Neural cell (in vitro differentiated cells): ENCODE data around the gene CNTNAP2. TPM values are rescaled to one million over a fixed set of nuclear protein-coding genes. Genes with fewer than 3 reads are reported as not detected.

ENCODE experiments used
- H2AFZ ChIP-seq: fragments of 200-600, 300-800 bp; sonication (generic), shearing (Covaris generic); 2 replicates; pipeline ENCODE4 v1.6.0; 2014; ENCODE audit warnings: low read depth, mild to moderate bottlenecking, antibody characterized with exemption, low read length, moderate library complexity
- H3F3A ChIP-seq: fragments of 200-600 bp; shearing (Covaris generic); 2 replicates; pipeline ENCODE4 v1.6.1; 2016; ENCODE audit warnings: mild to moderate bottlenecking, moderate library complexity, mixed read lengths, antibody characterized with exemption, low read length; ENCODE audit not compliant: insufficient read depth, poor library complexity, severe bottlenecking
- H3K27ac ChIP-seq: fragments of 200-600, 300-800 bp; sonication (generic), shearing (Covaris generic); 2 replicates; pipeline ENCODE4 v1.5.1; 2014; ENCODE audit warnings: mild to moderate bottlenecking, low read length, moderate library complexity
- H3K27me3 ChIP-seq: fragments of 300-800, 200-600 bp; sonication (generic), shearing (Covaris generic); 2 replicates; pipeline ENCODE4 v1.6.0; 2014; ENCODE audit warnings: mild to moderate bottlenecking, low read depth, low read length, moderate library complexity; ENCODE audit not compliant: insufficient read depth
- H3K36me3 ChIP-seq: fragments of 300-800, 200-600 bp; sonication (generic), shearing (Covaris generic); 2 replicates; pipeline ENCODE4 v1.5.1; 2014; ENCODE audit warnings: mild to moderate bottlenecking, antibody characterized with exemption, low read length, moderate library complexity; ENCODE audit not compliant: insufficient read depth
- H3K4me2 ChIP-seq: fragments of 300-800, 200-600 bp; sonication (generic), shearing (Covaris generic); 2 replicates; pipeline ENCODE4 v1.6.0; 2014; ENCODE audit warnings: mild to moderate bottlenecking, low read length
- H3K4me3 ChIP-seq: fragments of 300-800, 200-600 bp; sonication (generic), shearing (Covaris generic); 2 replicates; pipeline ENCODE4 v1.5.1; 2014; ENCODE audit warnings: mild to moderate bottlenecking, low read length, moderate library complexity
- H3K79me2 ChIP-seq: fragments of 200-600 bp; shearing (Covaris generic); replicated peaks from 2 replicates; pipeline ENCODE4 v1.6.0; 2014; ENCODE audit warnings: mild to moderate bottlenecking, low read length, moderate library complexity; ENCODE audit not compliant: insufficient read depth
- H3K9ac ChIP-seq: fragments of 300-800, 200-600 bp; sonication (generic), shearing (Covaris generic); 2 replicates; pipeline ENCODE4 v1.6.1; 2016; ENCODE audit warnings: mild to moderate bottlenecking, low read length, mixed read lengths
- H3K9me2 ChIP-seq: fragments of 200-600 bp; shearing (Covaris generic); 2 replicates; pipeline ENCODE4 v1.6.1; 2016; ENCODE audit warnings: mild to moderate bottlenecking, low read length, mixed read lengths; ENCODE audit not compliant: insufficient read depth
- H3K9me3 ChIP-seq: fragments of 200-600, 300-800 bp; sonication (generic), shearing (Covaris generic); 2 replicates; pipeline ENCODE4 v1.6.1; 2016; ENCODE audit warnings: mild to moderate bottlenecking, mixed run types, low read length, moderate library complexity, mixed read lengths
- H4K20me1 ChIP-seq: fragments of 200-600 bp; shearing (Covaris generic); 2 replicates; pipeline ENCODE4 v1.6.1; 2016; ENCODE audit warnings: mild to moderate bottlenecking, mixed run types; ENCODE audit not compliant: insufficient read depth
- CTCF ChIP-seq: fragments of 450-650 bp; IDR thresholded peaks from 2 replicates; pipeline ENCODE4 v1.5.1; 2014; ENCODE audit warnings: antibody characterized with exemption, mild to moderate bottlenecking, moderate library complexity; ENCODE audit not compliant: poor library complexity, severe bottlenecking
- EP300 ChIP-seq: fragments of 450-650 bp; conservative IDR thresholded peaks from 2 replicates; pipeline ENCODE4 v1.6.1; 2014; ENCODE audit warnings: antibody characterized with exemption, mild to moderate bottlenecking, moderate library complexity; ENCODE audit not compliant: poor library complexity, severe bottlenecking
- EZH2 ChIP-seq: fragments of 200-600, 300-800 bp; shearing (Covaris generic), sonication (generic); IDR thresholded peaks from 2 replicates; pipeline ENCODE4 v1.6.1; 2014; ENCODE audit warnings: antibody characterized with exemption, low read length, borderline replicate concordance, mild to moderate bottlenecking; ENCODE audit not compliant: insufficient read depth, poor library complexity, severe bottlenecking
- POLR2AphosphoS5 ChIP-seq: IDR thresholded peaks from 2 replicates; pipeline ENCODE4 v1.6.1; 2012
- RAD21 ChIP-seq: fragments of 450-650 bp; conservative IDR thresholded peaks from 2 replicates; pipeline ENCODE4 v1.6.1; 2014; ENCODE audit warnings: antibody characterized with exemption, mild to moderate bottlenecking, moderate library complexity
- REST ChIP-seq: IDR thresholded peaks from 2 replicates; pipeline ENCODE4 v1.6.1; 2012; ENCODE audit warnings: borderline replicate concordance
- SMC3 ChIP-seq: fragments of 450-650 bp; conservative IDR thresholded peaks from 2 replicates; pipeline ENCODE4 v1.6.1; 2014; ENCODE audit warnings: antibody characterized with exemption, mild to moderate bottlenecking, moderate library complexity; ENCODE audit not compliant: poor library complexity
- TAF1 ChIP-seq: IDR thresholded peaks from 2 replicates; pipeline ENCODE4 v1.6.1; 2012; ENCODE audit warnings: low read depth
- polyA plus RNA-seq: library from polyadenylated mRNA; depleted of rRNA; stranded (reverse); fragments of >200 nt; gene quantifications from 2 replicates; pipeline ENCODE4 v1.2.3, GENCODE V29; 2014

The CNTNAP2 gene
- polyA plus RNA-seq, 1 donor from 2014 or later: 276 TPM

GRCh38 chr7:147428075-147428474 lies 1311.5 kb downstream of the CNTNAP2 start:
- Histone ChIP-seq H3K9ac (no peak overlapping the region), H3K27ac (no peak overlapping the region), H3F3A (no peaks in the 10 kb centered on the region), H3K79me2 (no peaks in the 10 kb centered on the region), H2AFZ (no peak overlapping the region), H3K4me3 (no peak overlapping the region), H3K4me2 (no peak overlapping the region), H3K27me3 (no peaks in the 10 kb centered on the region), H3K9me3 (no peaks in the 10 kb centered on the region), H4K20me1 (no peaks in the 10 kb centered on the region), H3K9me2 (no peaks in the 10 kb centered on the region), H3K36me3 (no peaks in the 10 kb centered on the region)
- TF ChIP-seq SMC3 (no peak), REST (no peak), CTCF (no peak), POLR2AphosphoS5 (no peak), EZH2 (no peak), TAF1 (no peak), EP300 (no peak)

- TF ChIP-seq TAF1 (no peak), POLR2AphosphoS5 (no peak), RAD21 (no peak)
- no peaks in the 10 kb centered on the region for H4K20me1 ChIP-seq
These were observed 1313.4 kb downstream of the CNTNAP2 start for GRCh38 chr7:147429961-147430360.

GRCh38 chr7:147432079-147432478 lies 1315.5 kb downstream of the CNTNAP2 start:
- Histone ChIP-seq H2AFZ (no peak overlapping the region), H3K4me3 (no peak overlapping the region), H4K20me1 (no peaks in the 10 kb centered on the region), H3K27ac (no peak overlapping the region), H3K79me2 (no peaks in the 10 kb centered on the region), H3K9me3 (no peaks in the 10 kb centered on the region), H3K9ac (no peak overlapping the region), H3F3A (no peaks in the 10 kb centered on the region), H3K27me3 (no peaks in the 10 kb centered on the region), H3K4me2 (no peak overlapping the region), H3K9me2 (no peaks in the 10 kb centered on the region), H3K36me3 (no peaks in the 10 kb centered on the region)
- TF ChIP-seq SMC3 (peak; percentile 72), TAF1 (no peak), CTCF (peak; percentile 62), RAD21 (peak; percentile 69), EZH2 (no peak)

More at GRCh38 chr7:147429961-147430360, 1313.4 kb downstream of the CNTNAP2 start:
- Histone ChIP-seq H3K36me3 (no peaks in the 10 kb centered on the region), H3K79me2 (no peaks in the 10 kb centered on the region), H3K4me2 (no peak overlapping the region), H3K27me3 (no peaks in the 10 kb centered on the region), H2AFZ (no peak overlapping the region), H3K9ac (no peak overlapping the region), H3K27ac (no peak overlapping the region), H3K9me3 (no peaks in the 10 kb centered on the region), H3K9me2 (no peaks in the 10 kb centered on the region), H3F3A (no peaks in the 10 kb centered on the region), H3K4me3 (no peak overlapping the region)
